ENCODE measurements around the gene ZNF385A.

DNA sequence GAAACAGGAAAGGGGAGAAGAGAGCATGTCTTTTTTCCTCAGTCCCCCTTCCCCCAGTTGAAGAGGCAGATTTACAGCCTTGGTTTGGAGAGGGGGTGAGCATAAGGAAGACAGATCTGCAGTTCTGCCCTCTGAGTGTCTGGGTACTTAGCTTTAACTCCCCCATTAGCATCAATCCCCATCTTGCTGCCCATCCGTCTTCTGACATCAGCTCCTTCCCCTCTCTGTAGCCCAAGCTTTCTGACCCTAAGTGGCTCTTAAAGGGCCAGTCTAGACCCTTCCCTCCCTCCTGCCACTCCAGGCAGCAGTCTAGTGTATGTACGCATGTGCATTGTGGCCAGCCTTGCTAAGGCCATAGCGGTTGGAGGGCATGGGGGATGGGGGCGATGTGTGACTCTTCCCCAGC lies 27.6 kb downstream of the ZNF385A start:
- TF ChIP-seq CTCF (conservative IDR thresholded peaks at IDR 0.05; ENCODE audit: low read depth, low read length) (no peak), EZH2 (IDR thresholded peaks at IDR 0.05; ENCODE audit: borderline replicate concordance, low read depth, low read length, poor library complexity, severe bottlenecking) (no peak)

Measured in A673 (cell line).